Measurements from ENCODE around the gene CAAP1.
"Not testable (repeated sequence)": the region's sequence is repeated elsewhere in the genome, so short reads cannot be mapped to it uniquely, and the experiment has no call there.

Gene CAAP1

DNA sequence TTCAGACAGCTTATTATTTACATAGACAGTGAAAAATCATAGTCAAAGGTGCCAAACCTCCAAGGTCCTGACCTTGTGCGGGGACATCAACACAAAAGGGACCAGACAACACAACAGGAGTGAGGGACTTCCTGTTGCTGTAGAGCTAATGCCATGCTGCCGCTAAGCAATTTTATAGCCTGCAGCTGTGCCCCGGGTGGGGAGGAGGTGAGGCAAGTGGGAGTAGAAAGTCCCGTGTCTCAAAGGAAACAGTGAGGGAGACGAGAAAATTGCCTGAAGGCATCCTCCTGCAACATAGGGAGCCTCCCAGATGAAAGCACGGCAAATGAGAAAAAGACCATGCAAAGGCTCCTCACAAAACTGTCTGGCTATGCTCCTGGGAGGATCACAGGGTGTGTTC is 58.8 kb downstream of the CAAP1 start:
- DNase-seq (ENCODE audit: low read depth in 1 of 2, low spot score in 1 of 2), result no peak

- not testable (repeated sequence) for DNase-seq (ENCODE audit: low read depth in 1 of 2, low spot score in 1 of 2)
Observed at GRCh38 chr9:26828391-26828955, 64.1 kb downstream of the CAAP1 start.

- DNase-seq (ENCODE audit: low read depth in 1 of 2, low spot score in 1 of 2), result no peak
Observed at GRCh38 chr9:26814799-26815198, 77.8 kb downstream of the CAAP1 start.

GRCh38 chr9:26813247-26813646 is 79.4 kb downstream of the CAAP1 start:
- DNase-seq (ENCODE audit: low read depth in 1 of 2, low spot score in 1 of 2), result no peak

GRCh38 chr9:26812217-26812616 is 80.4 kb downstream of the CAAP1 start:
- DNase-seq (ENCODE audit: low read depth in 1 of 2, low spot score in 1 of 2), result no peak

DNA sequence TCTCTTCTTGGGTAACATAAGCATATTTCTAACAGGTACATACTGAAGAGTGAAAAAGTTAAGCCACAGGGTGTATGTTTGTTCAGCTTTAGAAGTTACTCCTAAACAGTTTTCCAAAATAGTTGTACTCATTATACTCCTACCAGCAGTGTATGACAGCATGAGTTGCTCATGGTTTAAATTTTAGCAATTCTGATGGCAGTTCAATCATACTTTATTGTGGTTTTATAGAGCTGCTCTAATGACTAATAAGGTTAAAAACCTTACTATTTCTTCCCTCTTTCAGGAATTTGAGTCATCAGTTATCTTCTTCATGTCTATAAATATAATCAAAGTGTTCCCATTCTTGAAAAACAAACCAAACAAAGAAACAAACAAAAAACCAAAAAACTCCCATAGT is 81.5 kb downstream of the CAAP1 start:
- no peak for DNase-seq (ENCODE audit: low read depth in 1 of 2, low spot score in 1 of 2)

DNA sequence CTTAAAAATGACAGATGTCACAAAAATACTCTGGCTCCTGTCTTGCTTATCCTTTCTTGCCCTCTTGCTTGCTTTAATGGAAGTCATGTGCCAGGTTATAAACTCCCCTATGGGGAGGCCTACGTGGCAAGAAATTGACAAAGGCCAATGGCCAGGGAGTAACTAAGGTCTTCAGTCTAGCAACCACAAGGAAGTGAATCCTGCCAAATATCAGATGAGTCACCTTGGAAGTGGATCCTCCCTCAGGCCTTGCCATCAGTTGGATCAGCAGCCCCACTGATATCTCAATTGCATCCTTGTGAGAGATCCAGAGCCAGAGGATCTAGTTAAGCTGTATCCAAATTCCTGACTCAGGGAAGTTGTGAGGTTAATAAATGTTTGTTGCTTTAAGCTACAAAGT is 82.8 kb downstream of the CAAP1 start:
- no peak for DNase-seq (ENCODE audit: low read depth in 1 of 2, low spot score in 1 of 2)

- DNase-seq (ENCODE audit: low read depth in 1 of 2, low spot score in 1 of 2), result no peak
Observed at GRCh38 chr9:26807161-26807560, 85.4 kb downstream of the CAAP1 start.

DNA sequence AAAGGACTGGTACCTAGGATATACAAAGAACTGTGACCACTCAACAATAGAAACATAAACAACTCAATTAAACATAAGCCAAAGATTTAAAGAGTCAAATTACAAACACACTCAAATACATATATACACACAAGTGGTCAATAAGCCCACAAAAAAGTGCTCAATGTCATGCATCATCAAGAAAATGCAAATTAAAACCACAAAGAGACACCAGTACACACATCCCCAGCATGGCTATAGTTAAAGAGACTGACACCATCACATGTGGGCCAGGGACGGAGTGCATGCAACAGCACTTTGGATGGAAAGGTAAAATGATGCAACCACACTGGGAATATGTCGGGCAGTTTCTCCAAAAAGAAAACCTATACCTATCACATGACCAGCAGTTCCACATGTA is 89.7 kb downstream of the CAAP1 start:
- no peak for DNase-seq (ENCODE audit: low read depth in 1 of 2, low spot score in 1 of 2)

GRCh38 chr9:26801772-26802171 is 90.8 kb downstream of the CAAP1 start:
- DNase-seq (ENCODE audit: low read depth in 1 of 2, low spot score in 1 of 2), result no peak

- DNase-seq (ENCODE audit: low read depth in 1 of 2, low spot score in 1 of 2), result no peak
Observed at GRCh38 chr9:26800322-26800721, 92.3 kb downstream of the CAAP1 start.

DNA sequence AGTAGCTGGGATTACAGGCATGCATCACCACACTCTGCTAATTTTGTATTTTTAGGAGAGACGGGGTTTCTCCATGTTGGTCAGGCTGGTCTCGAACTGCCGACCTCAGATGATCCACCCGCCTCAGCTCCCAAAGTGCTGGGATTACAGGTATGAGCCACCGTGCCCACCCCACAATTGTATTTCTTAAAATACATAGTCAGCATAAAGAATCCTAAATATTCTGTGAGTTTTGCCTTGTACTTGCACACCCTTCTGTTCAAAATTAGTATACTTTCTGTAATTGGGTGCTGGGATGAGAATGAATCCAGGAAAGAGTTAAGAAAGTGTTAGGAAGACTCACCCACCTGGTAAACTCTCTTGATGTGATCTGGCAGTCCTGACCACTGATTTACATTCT is 101.3 kb downstream of the CAAP1 start:
- no peak for DNase-seq (ENCODE audit: low read depth in 1 of 2, low spot score in 1 of 2)
